Common myeloid progenitor, CD34-positive (primary cell): ENCODE results near the gene ITPRID2.

Experiments used
- CTCF ChIA-PET: fragments of 350-600 bp; sonication (Branson Sonifier 250); formaldehyde crosslinking; loops from one replicate; lab custom pipeline; 2021; ENCODE audit warnings: antibody characterized with exemption; lab: Charles Lee
- POLR2A ChIA-PET: fragments of 350-600 bp; sonication (Branson Sonifier 250); formaldehyde crosslinking; loops from one replicate; lab custom pipeline; 2021; ENCODE audit warnings: antibody characterized with exemption; lab: Charles Lee
- DNase-seq, 3 donors: peaks; one replicate each; pipeline versions ENCODE4 v3.0.0 to v3.0.0-alpha.2; 2013
- H3K27ac ChIP-seq, 2 experiments: 1 replicate in 1 of 2; 2 replicates in 1 of 2; pipeline ENCODE4 v1.7.0; 2013; ENCODE audit warnings: inconsistent platforms in 2 of 2, low read length in 2 of 2, mild to moderate bottlenecking in 2 of 2, low read depth in 1 of 2, moderate library complexity in 1 of 2; ENCODE audit not compliant: severe bottlenecking in 2 of 2, insufficient read depth in 1 of 2, poor library complexity in 1 of 2
- H3K27me3 ChIP-seq, 5 experiments: replicated peaks in 2 of 5; 1 replicate in 3 of 5; 2 replicates in 2 of 5; pipeline versions ENCODE4 v1.6.1 to v1.7.0; 2013; ENCODE audit warnings: low read length in 4 of 5, mild to moderate bottlenecking in 2 of 5, moderate library complexity in 2 of 5, inconsistent platforms in 1 of 5; ENCODE audit not compliant: insufficient read depth in 5 of 5, control insufficient read depth in 4 of 5
- H3K36me3 ChIP-seq, 4 experiments: 1 replicate in 2 of 4; 2 replicates in 2 of 4; pipeline versions ENCODE4 v1.6.1 to v1.7.0; 2013; ENCODE audit warnings: low read length in 3 of 4, control low read depth in 1 of 4, mild to moderate bottlenecking in 1 of 4; ENCODE audit not compliant: control insufficient read depth in 4 of 4, insufficient read depth in 4 of 4
- H3K4me1 ChIP-seq, 4 experiments: 1 replicate in 3 of 4; 2 replicates in 1 of 4; pipeline versions ENCODE4 v1.6.1 to v1.7.1; 2013; ENCODE audit warnings: low read length in 3 of 4, mild to moderate bottlenecking in 3 of 4, control low read depth in 1 of 4, inconsistent platforms in 1 of 4, moderate library complexity in 1 of 4; ENCODE audit not compliant: control insufficient read depth in 4 of 4, insufficient read depth in 4 of 4; ENCODE audit errors: control extremely low read depth in 1 of 4
- H3K4me3 ChIP-seq, 7 experiments: 1 replicate in 4 of 7; 2 replicates in 3 of 7; pipeline versions ENCODE4 v1.5.1 to v1.7.0; 2013; ENCODE audit warnings: mild to moderate bottlenecking in 7 of 7, low read length in 6 of 7, moderate library complexity in 6 of 7, inconsistent platforms in 2 of 7, low read depth in 2 of 7, control low read depth in 1 of 7; ENCODE audit not compliant: insufficient read depth in 4 of 7, control insufficient read depth in 1 of 7; ENCODE audit errors: extremely low read depth in 1 of 7
- H3K9me3 ChIP-seq, 5 experiments: 1 replicate in 4 of 5; 2 replicates in 1 of 5; pipeline versions ENCODE4 v1.6.1 to v1.7.1; 2013; ENCODE audit warnings: low read length in 4 of 5, mild to moderate bottlenecking in 2 of 5, inconsistent platforms in 1 of 5, low read depth in 1 of 5, moderate library complexity in 1 of 5; ENCODE audit not compliant: control insufficient read depth in 4 of 5, insufficient read depth in 2 of 5; ENCODE audit errors: control extremely low read depth in 1 of 5
- WGBS: methylation state at CpG from one replicate; pipeline ENCODE4 v1.1.5; 2013; ENCODE audit not compliant: insufficient coverage; 5-methylcytosine and 5-hydroxymethylcytosine counted together

Gene ITPRID2

DNA sequence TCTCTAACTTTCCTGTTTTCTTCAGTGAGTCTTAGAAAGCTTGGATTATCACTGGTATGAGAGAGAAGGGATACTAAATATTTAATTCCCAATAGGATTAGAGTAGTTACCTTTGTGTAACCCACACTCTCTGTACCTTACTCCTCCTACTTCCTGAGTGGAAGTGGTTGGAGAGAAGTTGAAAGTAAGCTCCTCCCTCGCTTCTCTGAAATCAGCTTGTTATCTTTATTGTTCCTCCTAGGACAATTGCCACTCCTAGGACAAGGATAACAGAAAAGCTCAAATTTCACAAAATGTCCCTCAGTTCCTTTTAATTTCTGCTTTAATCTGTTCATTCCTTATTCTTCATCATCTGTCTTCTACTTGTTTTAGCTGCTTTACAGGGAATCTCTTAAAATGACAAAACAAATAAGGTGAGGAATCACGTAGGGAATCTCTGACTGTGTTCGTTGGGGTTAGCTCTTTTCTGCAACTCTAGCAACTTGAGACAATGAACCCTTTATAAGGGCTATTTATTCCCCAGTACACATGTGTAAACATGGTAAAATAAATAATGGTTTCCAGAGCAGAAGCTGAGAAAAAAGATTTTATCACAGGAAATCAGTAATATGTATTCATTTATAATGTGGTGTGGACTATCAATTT, 8.6 kb downstream of the ITPRID2 start:
- ChIA-PET CTCF (interaction anchor here (0.9 to 5.2 kb wide), 9 partner anchors 9 to 159 kb away, joined by 3 to 43 read pairs (median 5); partner anchors contain the start of gene ITPRID2), POLR2A (no interaction called here)
- H3K27ac ChIP-seq = no peak overlapping the region
- DNase-seq = no peak
- H3K27me3 ChIP-seq = no peaks in the 10 kb centered on the region
- no peak overlapping the region for H3K4me3 ChIP-seq
- peaks cover 0 to 22% (median 10%) of the 10 kb centered on the region in 4 experiments for H3K4me1 ChIP-seq
- no peaks in the 10 kb centered on the region for H3K9me3 ChIP-seq
- WGBS = 70% methylated on average over 2 of the region's 3 CpGs
- H3K36me3 ChIP-seq = peaks cover 20 to 58% (median 40%) of the 10 kb centered on the region in 4 experiments

GRCh38 chr2:181902625-181903024, 11.1 kb downstream of the ITPRID2 start:
- Histone ChIP-seq H3K4me3 (no peak overlapping the region), H3K9me3 (no peaks in the 10 kb centered on the region), H3K4me1 (peaks cover 0 to 11% (median 5%) of the 10 kb centered on the region in 4 experiments), H3K36me3 (peaks cover 18 to 68% (median 46%) of the 10 kb centered on the region in 4 experiments), H3K27me3 (no peaks in the 10 kb centered on the region), H3K27ac (no peak overlapping the region)
- ChIA-PET CTCF (interaction anchor here (1.2 to 4.8 kb wide), 13 partner anchors 8 to 330 kb away, joined by 3 to 85 read pairs (median 8); partner anchors contain the start of gene ITPRID2), POLR2A (no interaction called here)
- WGBS = 100% methylated on average over 1 of the region's 3 CpGs
- no peak for DNase-seq

- H3K4me3 ChIP-seq = no peak overlapping the region
- CTCF ChIA-PET = interaction anchor here (0.8 to 4.8 kb wide), 21 partner anchors 8 to 182 kb away, joined by 3 to 85 read pairs (median 6); partner anchors contain the start of gene ITPRID2
- peaks cover 18 to 72% (median 46%) of the 10 kb centered on the region in 4 experiments for H3K36me3 ChIP-seq
- POLR2A ChIA-PET = no interaction called here
- no CpG with 5 or more reads among the region's 2 CpGs for WGBS
- H3K27ac ChIP-seq = peak overlapping the region in 1 of 2 experiments; percentile 27
- H3K4me1 ChIP-seq = peaks cover 0 to 11% (median 5%) of the 10 kb centered on the region in 4 experiments
- H3K9me3 ChIP-seq = no peaks in the 10 kb centered on the region
- DNase-seq = peak; percentile 67 to 81 (median 72)
- no peaks in the 10 kb centered on the region for H3K27me3 ChIP-seq
Measured at GRCh38 chr2:181904022-181904632, 12.6 kb downstream of the ITPRID2 start.

- H3K36me3 ChIP-seq = peaks cover 14 to 66% (median 38%) of the 10 kb centered on the region in 4 experiments
- no peaks in the 10 kb centered on the region for H3K9me3 ChIP-seq
- DNase-seq = no peak
- H3K27ac ChIP-seq = no peak overlapping the region
- H3K4me3 ChIP-seq = no peak overlapping the region
- H3K27me3 ChIP-seq = no peaks in the 10 kb centered on the region
- POLR2A ChIA-PET = interaction anchor here (0.6 to 0.7 kb wide), 2 partner anchors 24 to 119 kb away, joined by 3 to 5 read pairs; no protein-coding TSS in a partner anchor
- H3K4me1 ChIP-seq = peaks cover 0 to 2% (median 0%) of the 10 kb centered on the region in 4 experiments
- CTCF ChIA-PET = interaction anchor here (1.0 to 1.4 kb wide), 3 partner anchors 41 to 164 kb away, joined by 3 read pairs; no protein-coding TSS in a partner anchor
Measured at GRCh38 chr2:181907057-181907456, 15.5 kb downstream of the ITPRID2 start.

- H3K4me1 ChIP-seq = peaks cover 0 to 2% (median 0%) of the 10 kb centered on the region in 4 experiments
- no CpG with 5 or more reads among the region's 1 CpG for WGBS
- no peaks in the 10 kb centered on the region for H3K27me3 ChIP-seq
- CTCF ChIA-PET = interaction anchor here (1.2 to 3.4 kb wide), 3 partner anchors 8 to 163 kb away, joined by 3 to 9 read pairs (median 3); no protein-coding TSS in a partner anchor
- DNase-seq = no peak
- no peak overlapping the region for H3K4me3 ChIP-seq
- H3K9me3 ChIP-seq = no peaks in the 10 kb centered on the region
- peaks cover 13 to 66% (median 36%) of the 10 kb centered on the region in 4 experiments for H3K36me3 ChIP-seq
- POLR2A ChIA-PET = no interaction called here
- H3K27ac ChIP-seq = no peak overlapping the region
Measured at GRCh38 chr2:181907635-181908034, 16.1 kb downstream of the ITPRID2 start.

- no CpG with 5 or more reads among the region's 2 CpGs for WGBS
- Histone ChIP-seq H3K4me3 (no peak overlapping the region), H3K4me1 (no peaks in the 10 kb centered on the region), H3K27ac (no peak overlapping the region), H3K9me3 (no peaks in the 10 kb centered on the region), H3K27me3 (no peaks in the 10 kb centered on the region), H3K36me3 (peaks cover 11 to 66% (median 38%) of the 10 kb centered on the region in 4 experiments)
- ChIA-PET CTCF (interaction anchor here (1.0 to 3.4 kb wide), 6 partner anchors 11 to 170 kb away, joined by 3 to 9 read pairs (median 5); no protein-coding TSS in a partner anchor), POLR2A (no interaction called here)
- DNase-seq = no peak
Measured at GRCh38 chr2:181910028-181910831, 18.7 kb downstream of the ITPRID2 start.
